ENCODE measurements around the gene GTPBP2. TPM values are rescaled to one million over a fixed set of nuclear protein-coding genes. Genes with fewer than 3 reads are reported as not detected.

GTPBP2 gene
- total and polyA plus RNA-seq, 2 of the 13 experiments (the other 11 are each of a cell fraction or from before 2014, with no cell fraction given): 26.9 to 88.2 TPM

- TF ChIP-seq, protein P1, sequence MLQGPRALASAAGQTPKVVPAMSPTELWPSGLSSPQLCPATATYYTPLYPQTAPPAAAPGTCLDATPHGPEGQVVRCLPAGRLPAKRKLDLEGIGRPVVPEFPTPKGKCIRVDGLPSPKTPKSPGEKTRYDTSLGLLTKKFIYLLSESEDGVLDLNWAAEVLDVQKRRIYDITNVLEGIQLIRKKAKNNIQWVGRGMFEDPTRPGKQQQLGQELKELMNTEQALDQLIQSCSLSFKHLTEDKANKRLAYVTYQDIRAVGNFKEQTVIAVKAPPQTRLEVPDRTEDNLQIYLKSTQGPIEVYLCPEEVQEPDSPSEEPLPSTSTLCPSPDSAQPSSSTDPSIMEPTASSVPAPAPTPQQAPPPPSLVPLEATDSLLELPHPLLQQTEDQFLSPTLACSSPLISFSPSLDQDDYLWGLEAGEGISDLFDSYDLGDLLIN (CRISPR knock-in tag; IDR thresholded peaks at IDR 0.05; ENCODE audit: borderline replicate concordance): no peak; the same call in 1 of the 2 replicates
- TF ChIP-seq STAT5B (CRISPR knock-in tag; IDR thresholded peaks at IDR 0.05) (no peak), ATF7-NPFF (CRISPR knock-in tag; IDR thresholded peaks at IDR 0.05; ENCODE audit: low read depth) (peak; percentile 74; the same call in 1 of the 2 replicates), ZNF761 (CRISPR knock-in tag; conservative IDR thresholded peaks at IDR 0.05) (peak; percentile 87), EED (CRISPR knock-in tag; IDR thresholded peaks at IDR 0.05) (no peak), ZBTB37 (CRISPR knock-in tag; IDR thresholded peaks at IDR 0.05) (no peak), ZNF367 (CRISPR knock-in tag; IDR thresholded peaks at IDR 0.05; ENCODE audit: borderline replicate concordance) (no peak), MYNN (CRISPR knock-in tag; IDR thresholded peaks at IDR 0.05; ENCODE audit: low read depth) (no peak), HMGA1 (CRISPR knock-in tag; conservative IDR thresholded peaks at IDR 0.05) (no peak)
- TF ChIP-seq, protein P2, sequence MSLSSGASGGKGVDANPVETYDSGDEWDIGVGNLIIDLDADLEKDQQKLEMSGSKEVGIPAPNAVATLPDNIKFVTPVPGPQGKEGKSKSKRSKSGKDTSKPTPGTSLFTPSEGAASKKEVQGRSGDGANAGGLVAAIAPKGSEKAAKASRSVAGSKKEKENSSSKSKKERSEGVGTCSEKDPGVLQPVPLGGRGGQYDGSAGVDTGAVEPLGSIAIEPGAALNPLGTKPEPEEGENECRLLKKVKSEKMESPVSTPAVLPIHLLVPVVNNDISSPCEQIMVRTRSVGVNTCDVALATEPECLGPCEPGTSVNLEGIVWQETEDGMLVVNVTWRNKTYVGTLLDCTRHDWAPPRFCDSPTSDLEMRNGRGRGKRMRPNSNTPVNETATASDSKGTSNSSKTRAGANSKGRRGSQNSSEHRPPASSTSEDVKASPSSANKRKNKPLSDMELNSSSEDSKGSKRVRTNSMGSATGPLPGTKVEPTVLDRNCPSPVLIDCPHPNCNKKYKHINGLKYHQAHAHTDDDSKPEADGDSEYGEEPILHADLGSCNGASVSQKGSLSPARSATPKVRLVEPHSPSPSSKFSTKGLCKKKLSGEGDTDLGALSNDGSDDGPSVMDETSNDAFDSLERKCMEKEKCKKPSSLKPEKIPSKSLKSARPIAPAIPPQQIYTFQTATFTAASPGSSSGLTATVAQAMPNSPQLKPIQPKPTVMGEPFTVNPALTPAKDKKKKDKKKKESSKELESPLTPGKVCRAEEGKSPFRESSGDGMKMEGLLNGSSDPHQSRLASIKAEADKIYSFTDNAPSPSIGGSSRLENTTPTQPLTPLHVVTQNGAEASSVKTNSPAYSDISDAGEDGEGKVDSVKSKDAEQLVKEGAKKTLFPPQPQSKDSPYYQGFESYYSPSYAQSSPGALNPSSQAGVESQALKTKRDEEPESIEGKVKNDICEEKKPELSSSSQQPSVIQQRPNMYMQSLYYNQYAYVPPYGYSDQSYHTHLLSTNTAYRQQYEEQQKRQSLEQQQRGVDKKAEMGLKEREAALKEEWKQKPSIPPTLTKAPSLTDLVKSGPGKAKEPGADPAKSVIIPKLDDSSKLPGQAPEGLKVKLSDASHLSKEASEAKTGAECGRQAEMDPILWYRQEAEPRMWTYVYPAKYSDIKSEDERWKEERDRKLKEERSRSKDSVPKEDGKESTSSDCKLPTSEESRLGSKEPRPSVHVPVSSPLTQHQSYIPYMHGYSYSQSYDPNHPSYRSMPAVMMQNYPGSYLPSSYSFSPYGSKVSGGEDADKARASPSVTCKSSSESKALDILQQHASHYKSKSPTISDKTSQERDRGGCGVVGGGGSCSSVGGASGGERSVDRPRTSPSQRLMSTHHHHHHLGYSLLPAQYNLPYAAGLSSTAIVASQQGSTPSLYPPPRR (CRISPR knock-in tag; IDR thresholded peaks at IDR 0.05; ENCODE audit: borderline replicate concordance): peak; percentile 79; the same call in 1 of the 2 replicates
- TF ChIP-seq, protein P3, sequence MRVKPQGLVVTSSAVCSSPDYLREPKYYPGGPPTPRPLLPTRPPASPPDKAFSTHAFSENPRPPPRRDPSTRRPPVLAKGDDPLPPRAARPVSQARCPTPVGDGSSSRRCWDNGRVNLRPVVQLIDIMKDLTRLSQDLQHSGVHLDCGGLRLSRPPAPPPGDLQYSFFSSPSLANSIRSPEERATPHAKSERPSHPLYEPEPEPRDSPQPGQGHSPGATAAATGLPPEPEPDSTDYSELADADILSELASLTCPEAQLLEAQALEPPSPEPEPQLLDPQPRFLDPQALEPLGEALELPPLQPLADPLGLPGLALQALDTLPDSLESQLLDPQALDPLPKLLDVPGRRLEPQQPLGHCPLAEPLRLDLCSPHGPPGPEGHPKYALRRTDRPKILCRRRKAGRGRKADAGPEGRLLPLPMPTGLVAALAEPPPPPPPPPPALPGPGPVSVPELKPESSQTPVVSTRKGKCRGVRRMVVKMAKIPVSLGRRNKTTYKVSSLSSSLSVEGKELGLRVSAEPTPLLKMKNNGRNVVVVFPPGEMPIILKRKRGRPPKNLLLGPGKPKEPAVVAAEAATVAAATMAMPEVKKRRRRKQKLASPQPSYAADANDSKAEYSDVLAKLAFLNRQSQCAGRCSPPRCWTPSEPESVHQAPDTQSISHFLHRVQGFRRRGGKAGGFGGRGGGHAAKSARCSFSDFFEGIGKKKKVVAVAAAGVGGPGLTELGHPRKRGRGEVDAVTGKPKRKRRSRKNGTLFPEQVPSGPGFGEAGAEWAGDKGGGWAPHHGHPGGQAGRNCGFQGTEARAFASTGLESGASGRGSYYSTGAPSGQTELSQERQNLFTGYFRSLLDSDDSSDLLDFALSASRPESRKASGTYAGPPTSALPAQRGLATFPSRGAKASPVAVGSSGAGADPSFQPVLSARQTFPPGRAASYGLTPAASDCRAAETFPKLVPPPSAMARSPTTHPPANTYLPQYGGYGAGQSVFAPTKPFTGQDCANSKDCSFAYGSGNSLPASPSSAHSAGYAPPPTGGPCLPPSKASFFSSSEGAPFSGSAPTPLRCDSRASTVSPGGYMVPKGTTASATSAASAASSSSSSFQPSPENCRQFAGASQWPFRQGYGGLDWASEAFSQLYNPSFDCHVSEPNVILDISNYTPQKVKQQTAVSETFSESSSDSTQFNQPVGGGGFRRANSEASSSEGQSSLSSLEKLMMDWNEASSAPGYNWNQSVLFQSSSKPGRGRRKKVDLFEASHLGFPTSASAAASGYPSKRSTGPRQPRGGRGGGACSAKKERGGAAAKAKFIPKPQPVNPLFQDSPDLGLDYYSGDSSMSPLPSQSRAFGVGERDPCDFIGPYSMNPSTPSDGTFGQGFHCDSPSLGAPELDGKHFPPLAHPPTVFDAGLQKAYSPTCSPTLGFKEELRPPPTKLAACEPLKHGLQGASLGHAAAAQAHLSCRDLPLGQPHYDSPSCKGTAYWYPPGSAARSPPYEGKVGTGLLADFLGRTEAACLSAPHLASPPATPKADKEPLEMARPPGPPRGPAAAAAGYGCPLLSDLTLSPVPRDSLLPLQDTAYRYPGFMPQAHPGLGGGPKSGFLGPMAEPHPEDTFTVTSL (CRISPR knock-in tag; IDR thresholded peaks at IDR 0.05; ENCODE audit: borderline replicate concordance): no peak
- TF ChIP-seq, protein P4, sequence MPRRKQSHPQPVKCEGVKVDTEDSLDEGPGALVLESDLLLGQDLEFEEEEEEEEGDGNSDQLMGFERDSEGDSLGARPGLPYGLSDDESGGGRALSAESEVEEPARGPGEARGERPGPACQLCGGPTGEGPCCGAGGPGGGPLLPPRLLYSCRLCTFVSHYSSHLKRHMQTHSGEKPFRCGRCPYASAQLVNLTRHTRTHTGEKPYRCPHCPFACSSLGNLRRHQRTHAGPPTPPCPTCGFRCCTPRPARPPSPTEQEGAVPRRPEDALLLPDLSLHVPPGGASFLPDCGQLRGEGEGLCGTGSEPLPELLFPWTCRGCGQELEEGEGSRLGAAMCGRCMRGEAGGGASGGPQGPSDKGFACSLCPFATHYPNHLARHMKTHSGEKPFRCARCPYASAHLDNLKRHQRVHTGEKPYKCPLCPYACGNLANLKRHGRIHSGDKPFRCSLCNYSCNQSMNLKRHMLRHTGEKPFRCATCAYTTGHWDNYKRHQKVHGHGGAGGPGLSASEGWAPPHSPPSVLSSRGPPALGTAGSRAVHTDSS (CRISPR knock-in tag; conservative IDR thresholded peaks at IDR 0.05): 0 out of 2 replicates have a peak, but pooled peaks have one; percentile 12
Observed at GRCh38 chr6:43668151-43669028, 39.3 kb upstream of the GTPBP2 start (continued).
